ENCODE data around the gene RYR3.
"Not testable (repeated sequence)": the region's sequence is repeated elsewhere in the genome, so short reads cannot be mapped to it uniquely, and the experiment has no call there.

Gene RYR3

GRCh38 chr15:33586786-33587697 lies 276.3 kb downstream of the RYR3 start:
- no peak for DNase-seq

GRCh38 chr15:33587773-33588172 lies 277.0 kb downstream of the RYR3 start:
- DNase-seq, result no peak

GRCh38 chr15:33592864-33593263 lies 282.1 kb downstream of the RYR3 start:
- no peak for DNase-seq

- not testable (repeated sequence) for DNase-seq
Observed at GRCh38 chr15:33598382-33598781, 287.6 kb downstream of the RYR3 start.

GRCh38 chr15:33600212-33600611 lies 289.4 kb downstream of the RYR3 start:
- DNase-seq, result no peak

GRCh38 chr15:33601461-33601860 lies 290.7 kb downstream of the RYR3 start:
- no peak for DNase-seq

- no peak for DNase-seq
Observed at GRCh38 chr15:33608714-33609113, 297.9 kb downstream of the RYR3 start.

GRCh38 chr15:33612721-33613304 lies 302.0 kb downstream of the RYR3 start:
- DNase-seq, result no peak

- DNase-seq, result no peak
Observed at GRCh38 chr15:33616475-33616874, 305.7 kb downstream of the RYR3 start.

GRCh38 chr15:33618350-33618749 lies 307.6 kb downstream of the RYR3 start:
- no peak for DNase-seq

GRCh38 chr15:33621141-33621540 lies 310.4 kb downstream of the RYR3 start:
- DNase-seq, result no peak

- DNase-seq, result no peak
Observed at GRCh38 chr15:33623010-33623409, 312.2 kb downstream of the RYR3 start.

GRCh38 chr15:33624439-33624838 lies 313.7 kb downstream of the RYR3 start:
- no peak for DNase-seq

- DNase-seq, result no peak
Observed at GRCh38 chr15:33629647-33630046, 318.9 kb downstream of the RYR3 start.

- DNase-seq, result no peak
Observed at GRCh38 chr15:33636234-33636633, 325.5 kb downstream of the RYR3 start.

GRCh38 chr15:33636958-33637357 lies 326.2 kb downstream of the RYR3 start:
- no peak for DNase-seq

GRCh38 chr15:33638453-33638852 lies 327.7 kb downstream of the RYR3 start:
- DNase-seq, result no peak

- DNase-seq, result no peak
Observed at GRCh38 chr15:33639051-33639450, 328.3 kb downstream of the RYR3 start.

- no peak for DNase-seq
Observed at GRCh38 chr15:33639456-33639855, 328.7 kb downstream of the RYR3 start.

GRCh38 chr15:33639978-33640377 lies 329.2 kb downstream of the RYR3 start:
- DNase-seq, result no peak

- DNase-seq, result no peak
Observed at GRCh38 chr15:33641069-33641468, 330.3 kb downstream of the RYR3 start.

- DNase-seq, result no peak
Observed at GRCh38 chr15:33644304-33644703, 333.5 kb downstream of the RYR3 start.

- no peak for DNase-seq
Observed at GRCh38 chr15:33646744-33647143, 336.0 kb downstream of the RYR3 start.
